H9 (cell line): ENCODE data around the gene LITAF. TPM values are rescaled to one million over a fixed set of nuclear protein-coding genes. Genes with fewer than 3 reads are reported as not detected.

Source experiments
- DNase-seq: peaks from one replicate; pipeline ENCODE4 v3.0.0-alpha.2; 2017
- H2AFZ ChIP-seq: one replicate; pipeline ENCODE4 v1.6.1; 2013; ENCODE audit warnings: mild to moderate bottlenecking, low read length, control low read depth, moderate library complexity
- H2AK5ac ChIP-seq: 2 replicates; pipeline ENCODE4 v1.6.1; 2013; ENCODE audit warnings: low read length, control low read depth, mixed read lengths; ENCODE audit not compliant: insufficient read length
- H2BK120ac ChIP-seq: one replicate; pipeline ENCODE4 v1.6.1; 2013; ENCODE audit warnings: low read depth, mild to moderate bottlenecking, low read length, control low read depth, inconsistent platforms; ENCODE audit not compliant: poor library complexity, severe bottlenecking
- H2BK12ac ChIP-seq: 2 replicates; pipeline ENCODE4 v1.6.1; 2013; ENCODE audit warnings: low read length, control low read depth, mixed read lengths, low read depth; ENCODE audit not compliant: insufficient read length
- H2BK15ac ChIP-seq: 2 replicates; pipeline ENCODE4 v1.6.1; 2013; ENCODE audit warnings: low read depth, low read length, control low read depth
- H2BK20ac ChIP-seq: one replicate; pipeline ENCODE4 v1.6.1; 2013; ENCODE audit warnings: low read depth, mild to moderate bottlenecking, low read length, control low read depth, inconsistent platforms; ENCODE audit not compliant: poor library complexity, severe bottlenecking
- H2BK5ac ChIP-seq: 2 replicates; pipeline ENCODE4 v1.6.1; 2013; ENCODE audit warnings: low read length, control low read depth, mixed read lengths; ENCODE audit not compliant: insufficient read length
- H3K14ac ChIP-seq: 2 replicates; pipeline ENCODE4 v1.6.1; 2013; ENCODE audit warnings: low read length, control low read depth; ENCODE audit not compliant: insufficient read depth
- H3K18ac ChIP-seq: 2 replicates; pipeline ENCODE4 v1.6.1; 2013; ENCODE audit warnings: low read depth, mild to moderate bottlenecking, mixed read lengths, low read length, control low read depth; ENCODE audit not compliant: insufficient read length
- H3K23ac ChIP-seq: 2 replicates; pipeline ENCODE4 v1.6.1; 2013; ENCODE audit warnings: low read length, control low read depth, mixed read lengths, low read depth; ENCODE audit not compliant: insufficient read length
- H3K23me2 ChIP-seq: 2 replicates; pipeline ENCODE4 v1.6.1; 2013; ENCODE audit warnings: low read depth, mild to moderate bottlenecking, mixed read lengths, low read length, control low read depth; ENCODE audit not compliant: insufficient read length, poor library complexity, severe bottlenecking
- H3K27ac ChIP-seq: 2 replicates; pipeline ENCODE4 v1.5.1; 2013; ENCODE audit warnings: low read length, control low read depth, mixed read lengths, low read depth; ENCODE audit not compliant: insufficient read length
- H3K27me3 ChIP-seq: 2 replicates; pipeline ENCODE4 v1.6.1; 2013; ENCODE audit warnings: low read length, control low read depth, inconsistent platforms; ENCODE audit not compliant: insufficient read depth
- H3K4ac ChIP-seq: 2 replicates; pipeline ENCODE4 v1.6.1; 2013; ENCODE audit warnings: low read depth, mild to moderate bottlenecking, control low read depth, inconsistent platforms, low read length, moderate library complexity
- H3K4me1 ChIP-seq: 2 replicates; pipeline ENCODE4 v1.6.1; 2013; ENCODE audit warnings: low read length, control low read depth, inconsistent platforms; ENCODE audit not compliant: insufficient read depth
- H3K4me2 ChIP-seq: 2 replicates; pipeline ENCODE4 v1.6.1; 2013; ENCODE audit warnings: low read length, control low read depth, mixed read lengths; ENCODE audit not compliant: insufficient read length, insufficient read depth
- H3K56ac ChIP-seq: 2 replicates; pipeline ENCODE4 v1.6.1; 2013; ENCODE audit warnings: low read depth, mild to moderate bottlenecking, mixed read lengths, low read length, control low read depth; ENCODE audit not compliant: insufficient read length
- H3K79me1 ChIP-seq: 2 replicates; pipeline ENCODE4 v1.6.1; 2013; ENCODE audit warnings: low read depth, mild to moderate bottlenecking, moderate library complexity, low read length, control low read depth, inconsistent platforms; ENCODE audit not compliant: insufficient read depth, poor library complexity, severe bottlenecking
- H3K79me2 ChIP-seq: 2 replicates; pipeline ENCODE4 v1.6.1; 2013; ENCODE audit warnings: low read length, control low read depth, inconsistent platforms; ENCODE audit not compliant: insufficient read depth
- H3K9ac ChIP-seq: 2 replicates; pipeline ENCODE4 v1.6.1; 2013; ENCODE audit warnings: low read length, control low read depth, mixed read lengths; ENCODE audit not compliant: insufficient read length; ENCODE audit errors: extremely low read depth
- H3K9me3 ChIP-seq: one replicate; pipeline ENCODE4 v1.6.1; 2013; ENCODE audit warnings: low read depth, low read length, inconsistent platforms; ENCODE audit not compliant: control insufficient read depth
- H3T11ph ChIP-seq: one replicate; pipeline ENCODE4 v1.6.1; 2013; ENCODE audit warnings: mild to moderate bottlenecking, low read length, control low read depth, inconsistent platforms
- H4K20me1 ChIP-seq: one replicate; pipeline ENCODE4 v1.6.1; 2013; ENCODE audit not compliant: control insufficient read depth, insufficient read length, insufficient read depth
- H4K5ac ChIP-seq: 2 replicates; pipeline ENCODE4 v1.6.1; 2013; ENCODE audit warnings: low read depth, mild to moderate bottlenecking, mixed read lengths, low read length, control low read depth; ENCODE audit not compliant: insufficient read length
- H4K8ac ChIP-seq: replicated peaks from 2 replicates; pipeline ENCODE4 v1.6.1; 2013; ENCODE audit warnings: low read length, control low read depth, mixed read lengths, low read depth; ENCODE audit not compliant: insufficient read length
- H4K91ac ChIP-seq: 2 replicates; pipeline ENCODE4 v1.6.1; 2013; ENCODE audit warnings: low read depth, mild to moderate bottlenecking, moderate library complexity, mixed read lengths, low read length, control low read depth; ENCODE audit not compliant: insufficient read length
- H3K27ac Mint-ChIP-seq, 3 experiments: 2 replicates in 2 of 3; 3 replicates in 1 of 3; pipeline ENCODE4 v1.8.0; 2020 to 2021; ENCODE audit warnings: mixed read lengths in 3 of 3, mild to moderate bottlenecking in 1 of 3, moderate library complexity in 1 of 3
- H3K27me3 Mint-ChIP-seq: 2 replicates; pipeline ENCODE4 v1.8.0; 2021; ENCODE audit warnings: low read depth, mild to moderate bottlenecking, moderate library complexity, mixed read lengths
- H3K36me3 Mint-ChIP-seq, 3 experiments: 2 replicates in 2 of 3; 3 replicates in 1 of 3; pipeline ENCODE4 v1.8.0; 2020 to 2021; ENCODE audit warnings: low read depth in 3 of 3, mixed read lengths in 3 of 3; ENCODE audit not compliant: insufficient read depth in 1 of 3
- H3K4me1 Mint-ChIP-seq, 2 experiments: 2 replicates each; pipeline ENCODE4 v1.8.0; 2020; ENCODE audit warnings: mixed read lengths in 2 of 2
- H3K4me3 Mint-ChIP-seq, 2 experiments: 2 replicates in 1 of 2; 3 replicates in 1 of 2; pipeline ENCODE4 v1.8.0; 2020 to 2021; ENCODE audit warnings: mild to moderate bottlenecking in 2 of 2, mixed read lengths in 2 of 2, moderate library complexity in 1 of 2
- H3K9me3 Mint-ChIP-seq, 2 experiments: 2 replicates in 1 of 2; 3 replicates in 1 of 2; pipeline ENCODE4 v1.8.0; 2020; ENCODE audit warnings: mild to moderate bottlenecking in 2 of 2, mixed read lengths in 2 of 2, moderate library complexity in 1 of 2
- CTCF ChIP-seq: fragments of 200-600 bp; sonication (generic); conservative IDR thresholded peaks from 3 replicates; pipeline ENCODE4 v1.8.0; 2021; ENCODE audit warnings: antibody characterized with exemption, mild to moderate bottlenecking
- WGBS: extraction: QIAGEN DNeasy Blood & Tissue Kit; methylation state at CpG from one replicate; pipeline ENCODE4 v1.1.7; 2013; ENCODE audit warnings: missing lambda C conversion rate, low lambda C conversion rate, mixed read lengths; ENCODE audit not compliant: insufficient read length; ENCODE audit errors: extremely low coverage; 5-methylcytosine and 5-hydroxymethylcytosine counted together
- total RNA-seq: library from RNA; stranded (reverse); gene quantifications from 2 replicates; pipeline ENCODE4 v1.2.1, GENCODE V29; 2021

The LITAF gene
- total RNA-seq, 1 experiment from 2014 or later, result 249 TPM

DNA sequence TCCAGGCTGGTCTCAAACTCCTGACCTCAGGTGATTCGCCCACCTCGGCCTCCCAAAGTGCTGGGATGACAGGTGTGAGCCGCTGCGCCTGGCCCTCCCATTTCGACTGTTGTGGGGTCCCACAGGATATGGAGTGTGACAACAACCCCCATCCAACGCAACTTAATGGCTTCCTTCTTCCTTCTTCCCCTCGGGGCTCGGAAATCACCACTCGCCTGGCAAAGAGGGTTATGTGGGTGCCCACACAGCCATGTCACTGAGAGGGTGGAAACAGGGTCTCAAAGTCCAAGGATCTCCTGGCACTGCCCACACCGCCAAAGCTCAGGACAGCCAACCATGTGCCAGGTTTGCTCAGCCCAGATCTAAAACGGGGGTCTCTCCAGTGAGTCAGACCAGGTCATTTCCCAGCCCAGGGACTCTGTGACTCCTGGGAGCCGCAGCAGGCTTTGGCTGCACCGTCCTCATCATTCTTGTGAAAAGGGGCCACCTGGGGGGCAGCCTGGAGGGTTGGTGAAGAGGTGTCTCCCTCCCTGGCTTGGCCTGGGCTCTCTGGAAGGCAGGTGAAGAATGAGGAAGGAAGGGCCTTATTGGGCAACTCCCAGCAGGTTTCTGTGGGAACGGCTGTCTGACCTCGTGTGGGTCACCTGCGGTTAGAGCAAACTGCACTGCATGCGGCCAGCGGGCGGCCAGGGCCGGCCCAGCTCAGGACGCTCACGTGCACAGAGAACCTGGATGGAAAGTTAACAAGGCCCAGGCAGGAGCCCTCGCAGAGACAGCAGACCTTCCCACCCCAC is 25.3 kb upstream of the LITAF start:
- Histone ChIP-seq H3K79me2 (no peaks in the 10 kb centered on the region), H3K9ac (no peak overlapping the region), H3K14ac (peak overlapping the region; percentile 12; the same call in 1 of the 2 replicates), H3K79me1 (no peaks in the 10 kb centered on the region), H3K27me3 (no peaks in the 10 kb centered on the region), H3K56ac (no peak overlapping the region), H3K27ac (no peak overlapping the region), H3K9me3 (no peaks in the 10 kb centered on the region), H2BK120ac (no peak overlapping the region), H4K5ac (no peak overlapping the region), H4K8ac (no peak overlapping the region), H3K18ac (no peak overlapping the region), H3K4me1 (no peaks in the 10 kb centered on the region; the same call in 1 of the 2 replicates), H3K4ac (no peak overlapping the region), H2AFZ (no peak overlapping the region), H3T11ph (no peak overlapping the region), H4K20me1 (no peaks in the 10 kb centered on the region), H3K23ac (no peak overlapping the region), H3K23me2 (no peaks in the 10 kb centered on the region), H4K91ac (no peak overlapping the region), H2BK5ac (no peak overlapping the region), H3K4me2 (no peak overlapping the region), H2BK20ac (no peak overlapping the region), H2BK12ac (no peak overlapping the region), H2AK5ac (no peak overlapping the region), H2BK15ac (no peak overlapping the region)
- no peak for TF ChIP-seq CTCF
- peaks cover 51 to 52% of the 10 kb centered on the region in 2 experiments for H3K4me1 Mint-ChIP-seq
- H3K27ac Mint-ChIP-seq, result peak overlapping the region in 2 of 3 experiments; percentile 60 to 85; a peak in 2 of 7 replicates
- H3K4me3 Mint-ChIP-seq, result no peak overlapping the region
- no CpG with 5 or more reads among the region's 23 CpGs for WGBS
- H3K9me3 Mint-ChIP-seq, result no peaks in the 10 kb centered on the region
- H3K27me3 Mint-ChIP-seq, result peaks cover 8% of the 10 kb centered on the region
- no peaks in the 10 kb centered on the region for H3K36me3 Mint-ChIP-seq
- no peak for DNase-seq
